Testis (tissue), 2 donors: ENCODE measurements around the gene BACH1.

Experiments used
- POLR2A ChIP-seq: fragments of 450-650 bp; IDR thresholded peaks from one replicate; pipeline ENCODE4 v1.6.1; 2017; ENCODE audit warnings: antibody characterized with exemption, mild to moderate bottlenecking, moderate library complexity
- TF ChIP-seq, protein P1 (sequence below), 3 experiments: fragments of 450-650 bp in 2 of 3; fragments of 200-600 bp in 1 of 3; sonication (generic) in 1 of 3; IDR thresholded peaks; one replicate each; pipeline ENCODE4 v1.5.1; 2016 to 2019; ENCODE audit warnings: antibody characterized with exemption in 3 of 3, mild to moderate bottlenecking in 2 of 3, moderate library complexity in 1 of 3

DNA sequence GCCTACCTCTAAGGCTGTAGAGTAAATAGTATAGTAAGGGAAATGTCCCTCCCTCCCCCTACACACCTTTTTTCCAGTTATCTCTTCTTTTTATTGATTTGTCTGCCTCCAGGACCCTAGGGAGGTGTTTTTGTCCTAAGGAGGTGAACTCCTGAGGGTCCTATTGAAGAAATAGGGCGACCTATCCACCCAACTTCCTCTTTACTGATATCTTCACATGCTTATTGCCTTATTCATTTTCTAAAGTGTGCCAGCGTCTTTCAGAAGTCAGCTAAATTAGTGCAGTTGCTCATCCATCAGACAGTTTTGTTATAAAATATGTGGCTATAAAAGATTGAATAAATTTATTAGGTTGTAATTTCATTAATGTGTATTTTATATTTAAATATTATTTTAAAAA is 5.9 kb downstream of the BACH1 start:
- no peak for TF ChIP-seq POLR2A
- TF ChIP-seq, protein P1, sequence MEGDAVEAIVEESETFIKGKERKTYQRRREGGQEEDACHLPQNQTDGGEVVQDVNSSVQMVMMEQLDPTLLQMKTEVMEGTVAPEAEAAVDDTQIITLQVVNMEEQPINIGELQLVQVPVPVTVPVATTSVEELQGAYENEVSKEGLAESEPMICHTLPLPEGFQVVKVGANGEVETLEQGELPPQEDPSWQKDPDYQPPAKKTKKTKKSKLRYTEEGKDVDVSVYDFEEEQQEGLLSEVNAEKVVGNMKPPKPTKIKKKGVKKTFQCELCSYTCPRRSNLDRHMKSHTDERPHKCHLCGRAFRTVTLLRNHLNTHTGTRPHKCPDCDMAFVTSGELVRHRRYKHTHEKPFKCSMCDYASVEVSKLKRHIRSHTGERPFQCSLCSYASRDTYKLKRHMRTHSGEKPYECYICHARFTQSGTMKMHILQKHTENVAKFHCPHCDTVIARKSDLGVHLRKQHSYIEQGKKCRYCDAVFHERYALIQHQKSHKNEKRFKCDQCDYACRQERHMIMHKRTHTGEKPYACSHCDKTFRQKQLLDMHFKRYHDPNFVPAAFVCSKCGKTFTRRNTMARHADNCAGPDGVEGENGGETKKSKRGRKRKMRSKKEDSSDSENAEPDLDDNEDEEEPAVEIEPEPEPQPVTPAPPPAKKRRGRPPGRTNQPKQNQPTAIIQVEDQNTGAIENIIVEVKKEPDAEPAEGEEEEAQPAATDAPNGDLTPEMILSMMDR (IDR thresholded peaks at IDR 0.05): no peak
